Body of pancreas (tissue), 4 donors: ENCODE data around the gene SLC4A4. TPM values are rescaled to one million over a fixed set of nuclear protein-coding genes. Genes with fewer than 3 reads are reported as not detected.

Experiments used
- ATAC-seq: fragments of 150-250 bp; one replicate; pipeline ENCODE4 v1.9.1; 2016
- DNase-seq, 4 donors: peaks; one replicate each; pipeline ENCODE4 v3.0.0-alpha.2; 2019
- H3K27ac ChIP-seq, 4 donors: fragments of 200-600 bp; sonication (generic); 1 replicate in 3 of 4; 2 replicates in 1 of 4; pipeline versions ENCODE4 v1.5.1 to v1.6.1; 2016 to 2019; ENCODE audit warnings: mild to moderate bottlenecking in 1 of 4, mixed read lengths in 1 of 4, moderate library complexity in 1 of 4
- H3K27me3 ChIP-seq, 2 donors: fragments of 200-600 bp; sonication (generic); one replicate each; pipeline ENCODE4 v1.6.0; 2016; ENCODE audit warnings: mild to moderate bottlenecking in 1 of 2
- H3K36me3 ChIP-seq, 2 donors: fragments of 200-600 bp; sonication (generic); replicated peaks in 1 of 2; 2 replicates each; pipeline ENCODE4 v1.5.1; 2016; ENCODE audit warnings: low read depth in 2 of 2; ENCODE audit not compliant: insufficient read depth in 1 of 2
- H3K4me1 ChIP-seq: fragments of 200-600 bp; sonication (generic); one replicate; pipeline ENCODE4 v1.6.0; 2016
- H3K4me3 ChIP-seq, 2 donors: fragments of 200-600 bp; sonication (generic); 1 replicate in 1 of 2; 2 replicates in 1 of 2; pipeline ENCODE4 v1.5.1; 2016 to 2019
- H3K9me3 ChIP-seq, 3 donors: fragments of 200-600 bp; sonication (generic); 1 replicate in 2 of 3; 2 replicates in 1 of 3; pipeline ENCODE4 v1.5.1; 2016
- CTCF ChIP-seq, 7 experiments: fragments of 450-650 bp in 4 of 7; fragments of 200-600 bp in 3 of 7; sonication (generic) in 3 of 7; IDR thresholded peaks; one replicate each; pipeline ENCODE4 v1.5.1; 2016 to 2019; ENCODE audit warnings: antibody characterized with exemption in 7 of 7
- POLR2A ChIP-seq, 3 donors: fragments of 450-650 bp; IDR thresholded peaks; one replicate each; pipeline ENCODE4 v1.6.1; 2016; ENCODE audit warnings: antibody characterized with exemption in 3 of 3, mild to moderate bottlenecking in 2 of 3
- whole genome bisulfite sequencing, 2 donors: methylation state at CpG; one replicate each; pipeline ENCODE4 v1.1.5; 2017; 5-methylcytosine and 5-hydroxymethylcytosine counted together
- intact Hi-C: fragments of 100-400 bp; cut with DNase I; formaldehyde crosslinking; loops from one replicate; pipeline ENCODE4 v1.15.1; 2023
- total RNA-seq, 2 donors: library from RNA; depleted of rRNA; stranded (reverse); fragments of >200 nt; gene quantifications; one replicate each; pipeline ENCODE4 v1.1.0, GENCODE V29; 2016

The SLC4A4 gene
- total RNA-seq, 2 donors from 2014 or later = 334 to 402 TPM

DNA sequence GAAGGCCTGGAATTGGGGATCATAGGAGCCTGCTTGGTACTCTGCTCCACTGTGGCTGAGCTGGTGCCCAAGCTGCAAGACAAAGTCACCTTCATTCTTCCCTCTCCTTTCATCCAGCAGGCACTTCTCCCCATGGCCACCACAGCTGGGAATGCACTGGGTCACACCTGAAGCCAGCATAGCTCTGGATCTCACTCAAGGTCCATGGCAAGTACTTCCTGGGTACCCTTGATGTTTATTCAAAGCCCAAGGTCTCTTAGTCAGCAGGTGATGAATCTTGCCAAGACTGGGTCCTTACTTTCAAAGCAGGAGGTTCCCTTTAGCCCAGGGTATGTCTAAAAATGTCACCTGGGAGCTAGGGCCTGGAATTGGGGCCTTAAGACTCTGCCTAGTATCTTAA, 4.9 kb upstream of the SLC4A4 start:
- no peak for TF ChIP-seq POLR2A (IDR thresholded peaks at IDR 0.05)
- no peak for TF ChIP-seq CTCF (IDR thresholded peaks at IDR 0.05)
- intact Hi-C loops = no loop called here
- Histone ChIP-seq H3K4me1 (peaks cover 20% of the 10 kb centered on the region), H3K9me3 (no peaks in the 10 kb centered on the region), H3K27ac (peak overlapping the region; percentile 16 to 58 (median 30)), H3K27me3 (no peaks in the 10 kb centered on the region), H3K36me3 (no peaks in the 10 kb centered on the region), H3K4me3 (no peak overlapping the region)
- DNase-seq (peak in 3 of 4 donors; percentile 30 to 70 (median 49)), ATAC-seq (no peak)

DNA sequence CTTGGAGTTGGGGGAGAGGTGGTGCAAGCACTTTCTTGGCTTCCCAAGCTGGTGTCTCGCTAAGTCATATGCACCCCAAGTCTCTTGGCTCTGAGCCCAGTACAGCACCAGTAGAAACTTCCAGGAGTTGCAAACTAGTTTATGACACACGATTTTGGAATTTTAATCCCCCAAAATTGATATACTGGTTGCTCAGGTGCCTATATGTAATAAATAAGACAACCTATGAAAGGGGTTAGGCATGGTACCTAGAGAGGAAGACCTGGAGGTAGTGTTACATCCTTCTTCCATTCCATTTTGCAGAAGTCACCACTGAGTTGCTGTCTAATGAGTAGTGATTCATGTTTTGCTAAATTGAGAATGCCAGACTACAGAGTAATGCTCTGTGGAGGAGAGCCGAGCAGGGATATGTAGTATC, 4.3 kb upstream of the SLC4A4 start:
- TF ChIP-seq CTCF (IDR thresholded peaks at IDR 0.05) = no peak
- no peak for TF ChIP-seq POLR2A (IDR thresholded peaks at IDR 0.05)
- Histone ChIP-seq H3K27ac (peak overlapping the region; percentile 16 to 58 (median 30)), H3K9me3 (no peaks in the 10 kb centered on the region), H3K4me1 (peaks cover 20% of the 10 kb centered on the region), H3K27me3 (no peaks in the 10 kb centered on the region), H3K4me3 (no peak overlapping the region), H3K36me3 (no peaks in the 10 kb centered on the region)
- WGBS, 2 donors = 69 to 70% methylated on average over 3 of the region's 3 CpGs
- peak in 2 of 4 donors; percentile 19 to 40 for DNase-seq
- intact Hi-C loops = no loop called here
- ATAC-seq = no peak

- Histone ChIP-seq H3K27ac (peak overlapping the region in 1 of 4 donors; percentile 30), H3K4me1 (peaks cover 24% of the 10 kb centered on the region), H3K36me3 (no peaks in the 10 kb centered on the region), H3K27me3 (no peaks in the 10 kb centered on the region), H3K4me3 (no peak overlapping the region), H3K9me3 (no peaks in the 10 kb centered on the region)
- intact Hi-C loops = no loop called here
- TF ChIP-seq POLR2A (IDR thresholded peaks at IDR 0.05) (no peak), CTCF (IDR thresholded peaks at IDR 0.05) (no peak)
- no peak for DNase-seq
- ATAC-seq = no peak
- 74 to 85% methylated on average over 2 of the region's 2 CpGs for WGBS, 2 donors
Observed at GRCh38 chr4:71343670-71344466, 5.0 kb downstream of the SLC4A4 start.

DNA sequence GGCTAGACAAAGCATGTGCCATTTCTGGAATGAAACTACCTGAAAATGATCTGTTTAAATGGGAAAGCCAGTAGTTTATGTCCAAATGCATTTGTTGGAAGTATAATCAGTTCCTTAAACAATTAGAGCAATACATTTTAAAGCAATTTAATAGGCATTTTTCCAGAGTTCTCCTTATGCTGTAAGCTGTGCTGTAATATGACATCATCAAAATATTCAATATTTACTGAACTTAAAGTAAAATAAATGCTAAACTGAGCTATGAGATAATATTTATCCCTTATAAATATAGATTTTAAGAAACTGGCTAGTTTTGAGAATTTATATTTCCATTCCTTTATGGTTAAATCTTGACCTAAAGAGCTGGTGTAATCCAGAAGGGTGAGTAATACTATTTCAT, 7.9 kb downstream of the SLC4A4 start:
- Histone ChIP-seq H3K36me3 (peaks cover 0 to under 1% of the 10 kb centered on the region in 2 donors), H3K27me3 (no peaks in the 10 kb centered on the region), H3K27ac (no peak overlapping the region), H3K4me3 (no peak overlapping the region), H3K4me1 (peaks cover 24% of the 10 kb centered on the region), H3K9me3 (no peaks in the 10 kb centered on the region)
- no peak for DNase-seq
- intact Hi-C loops = no loop called here
- TF ChIP-seq POLR2A (IDR thresholded peaks at IDR 0.05) = no peak
- no peak for TF ChIP-seq CTCF (IDR thresholded peaks at IDR 0.05)
- no peak for ATAC-seq

DNA sequence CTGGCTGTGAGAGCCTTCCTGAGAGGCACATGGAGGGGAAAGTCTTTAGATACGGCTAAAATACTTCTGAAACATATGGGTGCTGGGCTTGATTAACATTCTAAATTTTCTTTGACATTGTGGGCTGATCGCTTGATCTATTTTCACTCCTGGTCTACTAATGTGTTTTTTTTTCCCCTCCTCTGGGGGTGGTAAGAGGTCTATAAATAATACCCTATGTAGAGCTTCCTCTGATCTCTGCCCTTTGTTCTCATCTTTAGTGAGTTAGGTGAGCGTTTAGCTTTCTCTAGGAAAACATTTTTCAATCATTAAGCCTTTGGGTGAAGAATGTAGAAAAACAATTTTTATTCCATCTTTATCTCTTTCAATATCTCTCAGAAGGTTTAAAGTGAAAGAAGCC, 9.8 kb downstream of the SLC4A4 start:
- Histone ChIP-seq H3K36me3 (peaks cover 0 to 2% of the 10 kb centered on the region in 2 donors), H3K4me1 (peaks cover 22% of the 10 kb centered on the region), H3K4me3 (no peak overlapping the region), H3K27me3 (no peaks in the 10 kb centered on the region), H3K9me3 (no peaks in the 10 kb centered on the region), H3K27ac (no peak overlapping the region)
- ATAC-seq = no peak
- intact Hi-C loops = no loop called here
- DNase-seq = no peak
- 62 to 75% methylated on average over 3 of the region's 3 CpGs for WGBS, 2 donors
- no peak for TF ChIP-seq CTCF (IDR thresholded peaks at IDR 0.05)
- no peak for TF ChIP-seq POLR2A (IDR thresholded peaks at IDR 0.05)
